MM.1S (cell line): ENCODE data around the gene LCAT.

ENCODE experiments used
- DNase-seq: peaks from one replicate; pipeline ENCODE4 v3.0.0-alpha.2; 2015
- H2AFZ ChIP-seq: fragments of 300-600 bp; sonication (generic); 2 replicates; pipeline ENCODE4 v1.6.0; 2016; ENCODE audit warnings: antibody characterized with exemption, low read length
- H3F3A ChIP-seq: fragments of 300-600 bp; sonication (generic); 2 replicates; pipeline ENCODE4 v1.6.1; 2016; ENCODE audit warnings: mild to moderate bottlenecking, antibody characterized with exemption, low read length, moderate library complexity, mixed read lengths; ENCODE audit not compliant: insufficient read depth
- H3K27ac ChIP-seq: fragments of 300-600 bp; sonication (generic); 2 replicates; pipeline ENCODE4 v1.5.1; 2016; ENCODE audit warnings: mild to moderate bottlenecking, low read length
- H3K27me3 ChIP-seq: fragments of 300-600 bp; sonication (generic); replicated peaks from 2 replicates; pipeline ENCODE4 v1.6.0; 2016; ENCODE audit warnings: low read length; ENCODE audit not compliant: insufficient read depth
- H3K36me3 ChIP-seq: fragments of 300-600 bp; sonication (generic); replicated peaks from 2 replicates; pipeline ENCODE4 v1.6.1; 2016; ENCODE audit warnings: mild to moderate bottlenecking, low read length, mixed read lengths; ENCODE audit not compliant: insufficient read depth
- H3K4me1 ChIP-seq: fragments of 300-600 bp; sonication (generic); 2 replicates; pipeline ENCODE4 v1.6.1; 2016; ENCODE audit warnings: low read length, mixed read lengths
- H3K4me2 ChIP-seq: fragments of 300-600 bp; sonication (generic); 2 replicates; pipeline ENCODE4 v1.6.0; 2016; ENCODE audit warnings: low read depth, low read length
- H3K4me3 ChIP-seq: fragments of 300-600 bp; sonication (generic); 2 replicates; pipeline ENCODE4 v1.5.1; 2016; ENCODE audit warnings: low read length, mixed read lengths
- H3K79me2 ChIP-seq: fragments of 300-600 bp; sonication (generic); 2 replicates; pipeline ENCODE4 v1.6.1; 2016; ENCODE audit warnings: mixed run types, low read length, mixed read lengths
- H3K9ac ChIP-seq: fragments of 300-600 bp; sonication (generic); 2 replicates; pipeline ENCODE4 v1.6.1; 2016; ENCODE audit warnings: low read length, mixed read lengths
- H3K9me2 ChIP-seq: fragments of 300-600 bp; sonication (generic); replicated peaks from 2 replicates; pipeline ENCODE4 v1.6.1; 2016; ENCODE audit warnings: mild to moderate bottlenecking, low read length, mixed read lengths; ENCODE audit not compliant: insufficient read depth
- H3K9me3 ChIP-seq: fragments of 300-600 bp; sonication (generic); replicated peaks from 2 replicates; pipeline ENCODE4 v1.6.1; 2016; ENCODE audit warnings: mild to moderate bottlenecking, low read length, mixed read lengths; ENCODE audit not compliant: insufficient read depth
- H4K20me1 ChIP-seq: fragments of 300-600 bp; sonication (generic); 2 replicates; pipeline ENCODE4 v1.6.1; 2016; ENCODE audit warnings: mild to moderate bottlenecking, low read length, moderate library complexity, mixed read lengths; ENCODE audit not compliant: insufficient read depth
- EZH2 ChIP-seq: fragments of 300-600 bp; sonication (generic); optimal IDR thresholded peaks from 2 replicates; pipeline ENCODE3; 2017; ENCODE audit warnings: low read depth, mild to moderate bottlenecking, antibody characterized with exemption, low read length, mixed read lengths
- EZH2phosphoT487 ChIP-seq: fragments of 300-600 bp; sonication (generic); IDR thresholded peaks from 2 replicates; pipeline ENCODE4 v1.6.1; 2018; ENCODE audit warnings: antibody characterized with exemption, low read length
- TF ChIP-seq, protein P1 (sequence below): fragments of 300-600 bp; sonication (generic); IDR thresholded peaks from 2 replicates; pipeline ENCODE4 v1.5.1; 2016; ENCODE audit warnings: antibody characterized with exemption, low read length, mixed read lengths

The LCAT gene

DNA sequence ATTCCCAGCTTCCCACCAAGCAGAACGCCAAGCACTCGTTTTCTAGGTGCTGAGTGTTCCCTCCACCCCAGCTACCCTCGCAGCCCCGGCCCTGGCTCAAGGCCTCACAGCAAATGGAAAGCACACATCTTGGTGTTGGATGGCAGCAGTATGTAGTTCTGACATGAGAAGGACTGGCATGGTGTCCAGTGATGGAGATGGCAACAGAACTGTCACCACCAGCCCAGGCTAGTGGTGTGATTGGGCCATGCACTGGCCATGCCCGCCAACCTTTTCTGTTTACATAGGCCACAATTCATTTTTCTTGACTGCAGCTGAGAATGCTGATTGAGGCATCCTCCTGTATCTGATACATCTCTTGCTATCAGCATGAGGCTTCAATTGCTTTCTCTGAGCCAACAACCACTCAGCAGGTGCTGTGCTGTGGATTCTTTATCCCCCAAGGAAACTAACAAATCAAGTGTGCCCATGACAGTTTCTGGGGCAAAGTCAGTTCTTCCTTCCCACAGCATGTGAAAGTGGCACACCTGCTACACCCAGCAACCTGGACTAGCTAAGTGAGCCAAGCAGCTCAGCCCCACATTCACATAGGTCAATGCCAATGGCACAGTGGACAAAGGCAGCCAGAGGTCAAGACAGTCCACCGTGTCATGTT is 20.7 kb upstream of the LCAT start:
- H3K36me3 ChIP-seq: no peaks in the 10 kb centered on the region
- no peak overlapping the region for H3K4me3 ChIP-seq
- H3K9me2 ChIP-seq: no peaks in the 10 kb centered on the region
- H3K4me2 ChIP-seq: peak overlapping the region; percentile 31; the same call in 1 of the 2 replicates
- no peak overlapping the region for H2AFZ ChIP-seq
- H3K9ac ChIP-seq: no peak overlapping the region
- H4K20me1 ChIP-seq: no peaks in the 10 kb centered on the region
- no peak for TF ChIP-seq EZH2
- no peak for TF ChIP-seq EZH2phosphoT487
- TF ChIP-seq, protein P1, sequence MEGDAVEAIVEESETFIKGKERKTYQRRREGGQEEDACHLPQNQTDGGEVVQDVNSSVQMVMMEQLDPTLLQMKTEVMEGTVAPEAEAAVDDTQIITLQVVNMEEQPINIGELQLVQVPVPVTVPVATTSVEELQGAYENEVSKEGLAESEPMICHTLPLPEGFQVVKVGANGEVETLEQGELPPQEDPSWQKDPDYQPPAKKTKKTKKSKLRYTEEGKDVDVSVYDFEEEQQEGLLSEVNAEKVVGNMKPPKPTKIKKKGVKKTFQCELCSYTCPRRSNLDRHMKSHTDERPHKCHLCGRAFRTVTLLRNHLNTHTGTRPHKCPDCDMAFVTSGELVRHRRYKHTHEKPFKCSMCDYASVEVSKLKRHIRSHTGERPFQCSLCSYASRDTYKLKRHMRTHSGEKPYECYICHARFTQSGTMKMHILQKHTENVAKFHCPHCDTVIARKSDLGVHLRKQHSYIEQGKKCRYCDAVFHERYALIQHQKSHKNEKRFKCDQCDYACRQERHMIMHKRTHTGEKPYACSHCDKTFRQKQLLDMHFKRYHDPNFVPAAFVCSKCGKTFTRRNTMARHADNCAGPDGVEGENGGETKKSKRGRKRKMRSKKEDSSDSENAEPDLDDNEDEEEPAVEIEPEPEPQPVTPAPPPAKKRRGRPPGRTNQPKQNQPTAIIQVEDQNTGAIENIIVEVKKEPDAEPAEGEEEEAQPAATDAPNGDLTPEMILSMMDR: no peak
- peak overlapping the region; percentile 23; the same call in 1 of the 2 replicates for H3K27ac ChIP-seq
- no peaks in the 10 kb centered on the region for H3K27me3 ChIP-seq
- H3K4me1 ChIP-seq: peaks cover 37% of the 10 kb centered on the region
- peaks cover 22% of the 10 kb centered on the region for H3K79me2 ChIP-seq
- no peaks in the 10 kb centered on the region for H3K9me3 ChIP-seq
- peak; percentile 70 for DNase-seq
- H3F3A ChIP-seq: peaks cover 19% of the 10 kb centered on the region

DNA sequence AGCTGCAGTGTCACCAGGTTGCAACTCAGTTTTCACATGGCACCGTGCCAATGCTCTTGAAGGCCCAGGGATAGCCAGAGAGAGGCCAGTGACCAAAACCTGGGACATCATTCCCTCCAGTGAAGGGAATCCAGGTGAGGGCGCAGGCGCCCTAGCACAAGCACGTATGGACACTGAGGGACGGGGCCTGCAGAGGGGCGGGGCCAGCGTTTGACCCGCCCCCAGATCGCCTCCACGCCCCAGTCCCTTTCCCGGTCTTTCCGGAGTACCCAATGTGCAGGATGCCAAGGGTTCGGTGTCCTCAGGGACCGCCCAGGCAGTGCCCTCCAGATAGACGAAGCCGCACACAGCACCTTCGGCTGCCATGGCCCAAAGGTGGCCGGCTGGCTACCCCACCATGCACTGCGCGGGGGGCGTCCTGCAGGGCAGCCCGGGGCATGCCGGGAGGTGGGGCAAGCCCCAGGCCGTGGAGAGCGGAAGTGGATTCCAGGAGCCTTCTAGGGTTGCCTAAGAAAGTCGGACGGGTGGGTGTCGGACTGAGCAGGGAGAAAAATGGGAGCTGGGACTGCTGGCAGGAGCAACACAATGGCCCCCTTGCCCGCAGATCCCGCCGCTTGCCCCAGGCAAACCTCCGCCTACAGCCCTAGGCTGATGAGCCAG is 19.9 kb upstream of the LCAT start:
- Histone ChIP-seq H3K4me1 (peaks cover 37% of the 10 kb centered on the region), H3K79me2 (peaks cover 22% of the 10 kb centered on the region), H3K9ac (no peak overlapping the region), H3F3A (peaks cover 16% of the 10 kb centered on the region), H4K20me1 (no peaks in the 10 kb centered on the region), H3K4me3 (no peak overlapping the region), H3K4me2 (no peak overlapping the region), H3K9me3 (no peaks in the 10 kb centered on the region), H3K36me3 (no peaks in the 10 kb centered on the region), H3K9me2 (no peaks in the 10 kb centered on the region), H3K27me3 (no peaks in the 10 kb centered on the region), H3K27ac (no peak overlapping the region), H2AFZ (no peak overlapping the region)
- DNase-seq: no peak
- TF ChIP-seq, protein P1: no peak
- TF ChIP-seq EZH2 (no peak), EZH2phosphoT487 (no peak)

DNA sequence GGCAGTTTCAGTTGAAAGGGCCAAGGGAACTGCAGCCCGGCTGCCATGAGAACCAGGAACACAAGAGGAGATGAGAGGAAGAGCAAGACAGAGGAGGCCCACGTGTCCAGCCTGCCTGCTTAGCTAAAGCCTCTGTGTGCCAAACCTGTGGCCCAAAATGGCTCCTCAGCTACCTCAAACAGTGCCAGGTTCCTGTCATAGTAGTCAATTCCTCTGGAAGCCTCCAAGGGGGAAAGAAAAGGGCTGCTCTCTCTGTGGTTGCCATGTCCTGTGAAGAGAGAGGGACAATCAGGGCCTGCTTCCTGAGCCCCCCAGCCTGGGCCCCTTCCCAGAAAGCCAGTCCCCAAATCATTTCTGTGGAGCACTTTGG is 19.4 kb upstream of the LCAT start:
- H3K27me3 ChIP-seq: no peaks in the 10 kb centered on the region
- peaks cover 15% of the 10 kb centered on the region for H3F3A ChIP-seq
- H3K9me3 ChIP-seq: no peaks in the 10 kb centered on the region
- H3K36me3 ChIP-seq: no peaks in the 10 kb centered on the region
- no peaks in the 10 kb centered on the region for H4K20me1 ChIP-seq
- DNase-seq: no peak
- H2AFZ ChIP-seq: no peak overlapping the region
- TF ChIP-seq EZH2phosphoT487 (no peak), EZH2 (no peak)
- TF ChIP-seq, protein P1: no peak
- H3K79me2 ChIP-seq: peaks cover 22% of the 10 kb centered on the region
- no peak overlapping the region for H3K27ac ChIP-seq
- H3K4me2 ChIP-seq: no peak overlapping the region
- no peaks in the 10 kb centered on the region for H3K9me2 ChIP-seq
- H3K4me1 ChIP-seq: peaks cover 37% of the 10 kb centered on the region
- H3K9ac ChIP-seq: no peak overlapping the region
- H3K4me3 ChIP-seq: no peak overlapping the region
